ENCODE measurements around the gene KCNC2.

- TF ChIP-seq EP300 (IDR thresholded peaks at IDR 0.05) (no peak), CTCF (IDR thresholded peaks at IDR 0.05) (no peak), POLR2AphosphoS5 (IDR thresholded peaks at IDR 0.05) (no peak)
These were observed 88.5 kb downstream of the KCNC2 start for GRCh38 chr12:75121036-75121705.
